Right hindlimb (tissue), 1 donor: ENCODE data around the gene PHF20.
A peak's percentile ranks its signal among the peaks of the same experiment; 100 is the strongest.
"Not testable (repeated sequence)": the region's sequence is repeated elsewhere in the genome, so short reads cannot be mapped to it uniquely, and the experiment has no call there.

Experiments
- DNase-seq: peaks from one replicate; pipeline ENCODE4 v3.0.0-alpha.2; 2018

The PHF20 gene

GRCh38 chr20:35942243-35942642 is 170.4 kb downstream of the PHF20 start:
- no peak for DNase-seq

GRCh38 chr20:35947489-35947888 is 175.7 kb downstream of the PHF20 start:
- DNase-seq, result no peak

GRCh38 chr20:35947907-35948306 is 176.1 kb downstream of the PHF20 start:
- DNase-seq, result no peak

GRCh38 chr20:35950093-35950492 is 178.3 kb downstream of the PHF20 start:
- no peak for DNase-seq

- not testable (repeated sequence) for DNase-seq
Observed at GRCh38 chr20:35952080-35952479, 180.3 kb downstream of the PHF20 start.

- DNase-seq, result no peak
Observed at GRCh38 chr20:35952480-35953386, 180.9 kb downstream of the PHF20 start.

- DNase-seq, result no peak
Observed at GRCh38 chr20:35953387-35954199, 181.8 kb downstream of the PHF20 start.

- peak; percentile 97 for DNase-seq
Observed at GRCh38 chr20:35954200-35954906, 182.5 kb downstream of the PHF20 start, which contains the start of gene SCAND1. SCAND1 (minus strand) TSS chr20:35954502; CDS start chr20:35954284, 218 bp downstream.

GRCh38 chr20:35954907-35955251 is 183.1 kb downstream of the PHF20 start:
- no peak for DNase-seq

GRCh38 chr20:35956616-35957015 is 184.8 kb downstream of the PHF20 start:
- DNase-seq, result no peak

- DNase-seq, result not testable (repeated sequence)
Observed at GRCh38 chr20:35959291-35959690, 187.5 kb downstream of the PHF20 start.

- no peak for DNase-seq
Observed at GRCh38 chr20:35963878-35964277, 192.1 kb downstream of the PHF20 start.

GRCh38 chr20:35967979-35968640 is 196.3 kb downstream of the PHF20 start, which contains the start of gene CNBD2:
CNBD2 (plus strand) TSS chr20:35968590; CDS start chr20:35968763, 173 bp downstream.
- DNase-seq, result no peak

- no peak for DNase-seq
Observed at GRCh38 chr20:35968930-35969329, 197.1 kb downstream of the PHF20 start.

GRCh38 chr20:35971981-35972380 is 200.2 kb downstream of the PHF20 start:
- no peak for DNase-seq

- no peak for DNase-seq
Observed at GRCh38 chr20:35972462-35972861, 200.6 kb downstream of the PHF20 start.

- DNase-seq, result no peak
Observed at GRCh38 chr20:35974256-35974655, 202.4 kb downstream of the PHF20 start.

GRCh38 chr20:35975576-35976373 is 204.0 kb downstream of the PHF20 start:
- no peak for DNase-seq

- no peak for DNase-seq
Observed at GRCh38 chr20:35978041-35978513, 206.3 kb downstream of the PHF20 start.

GRCh38 chr20:35979544-35979943 is 207.7 kb downstream of the PHF20 start:
- no peak for DNase-seq

GRCh38 chr20:35981969-35982368 is 210.2 kb downstream of the PHF20 start:
- no peak for DNase-seq
